ENCODE measurements around the gene CASKIN2. TPM values are rescaled to one million over a fixed set of nuclear protein-coding genes. Genes with fewer than 3 reads are reported as not detected.

Gene CASKIN2
- total and polyA plus RNA-seq, 7 donors = 8.2 to 33.5 (median 26.3) TPM

- DNase-seq (no peak), ATAC-seq (no peak)
- intact Hi-C loops (cut with DNase I) = no loop called here
- no peaks in the 10 kb centered on the region for H3K9me3 ChIP-seq
- 65 to 71% (median 67%) methylated on average over 20 to 27 of the region's 27 CpGs for WGBS, 3 donors
- H3K36me3 ChIP-seq (ENCODE audit: insufficient read depth in 1 of 2, low read depth in 1 of 2) = peaks cover 0 to 73% of the 10 kb centered on the region in 2 donors
- no peak for TF ChIP-seq CTCF (IDR thresholded peaks at IDR 0.05)
- H3K27me3 ChIP-seq (ENCODE audit: insufficient read depth in 3 of 3, low read length in 2 of 3) = no peaks in the 10 kb centered on the region
- H3K4me3 ChIP-seq = no peak overlapping the region
- H3K4me1 ChIP-seq = peaks cover 52% of the 10 kb centered on the region
- H3K27ac ChIP-seq = peak overlapping the region; percentile 66
These were observed 7.3 kb downstream of the CASKIN2 start for GRCh38 chr17:75507733-75508719.

DNA sequence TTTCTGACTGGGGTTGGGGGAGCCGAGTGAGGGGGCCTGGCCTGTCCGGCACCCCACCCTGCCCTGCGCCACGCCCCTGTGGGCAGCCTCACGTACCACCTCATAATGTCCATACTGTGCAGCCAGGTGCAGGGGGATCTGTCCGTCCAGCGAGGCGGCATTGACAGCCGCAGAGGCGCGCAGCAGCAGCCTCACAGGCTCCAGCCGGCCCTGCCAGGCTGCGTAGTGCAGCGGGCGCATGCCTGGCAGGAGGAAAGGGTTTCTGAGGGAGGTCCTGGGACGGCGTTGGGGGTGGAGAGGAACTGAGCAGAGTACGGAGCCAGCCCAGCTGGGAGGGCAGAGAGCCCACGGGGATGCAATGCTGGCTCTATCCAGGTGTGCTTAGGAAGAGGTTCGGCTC is 8.4 kb downstream of the CASKIN2 start:
- H3K9me3 ChIP-seq = no peaks in the 10 kb centered on the region
- intact Hi-C loops (cut with DNase I) = no loop called here
- no peak for TF ChIP-seq CTCF (IDR thresholded peaks at IDR 0.05)
- H3K27me3 ChIP-seq (ENCODE audit: insufficient read depth in 3 of 3, low read length in 2 of 3) = no peaks in the 10 kb centered on the region
- no peak for ATAC-seq
- WGBS, 3 donors = 86 to 92% (median 89%) methylated on average over 16 to 20 of the region's 20 CpGs
- no peak overlapping the region for H3K4me3 ChIP-seq
- peaks cover 0 to 68% of the 10 kb centered on the region in 2 donors for H3K36me3 ChIP-seq (ENCODE audit: insufficient read depth in 1 of 2, low read depth in 1 of 2)
- peaks cover 42% of the 10 kb centered on the region for H3K4me1 ChIP-seq
- DNase-seq = no peak
- no peak overlapping the region for H3K27ac ChIP-seq

- intact Hi-C loops (cut with DNase I) = no loop called here
- Histone ChIP-seq H3K4me3 (no peak overlapping the region), H3K27me3 (ENCODE audit: insufficient read depth in 3 of 3, low read length in 2 of 3) (no peaks in the 10 kb centered on the region), H3K36me3 (ENCODE audit: insufficient read depth in 1 of 2, low read depth in 1 of 2) (peaks cover 0 to 68% of the 10 kb centered on the region in 2 donors), H3K4me1 (peaks cover 38% of the 10 kb centered on the region), H3K27ac (no peak overlapping the region), H3K9me3 (no peaks in the 10 kb centered on the region)
- ATAC-seq (no peak), DNase-seq (no peak)
- TF ChIP-seq CTCF (IDR thresholded peaks at IDR 0.05) = no peak
- WGBS, 3 donors = 87 to 90% (median 87%) methylated on average over 21 of the region's 21 CpGs
These were observed 9.2 kb downstream of the CASKIN2 start for GRCh38 chr17:75506134-75506533.

DNA sequence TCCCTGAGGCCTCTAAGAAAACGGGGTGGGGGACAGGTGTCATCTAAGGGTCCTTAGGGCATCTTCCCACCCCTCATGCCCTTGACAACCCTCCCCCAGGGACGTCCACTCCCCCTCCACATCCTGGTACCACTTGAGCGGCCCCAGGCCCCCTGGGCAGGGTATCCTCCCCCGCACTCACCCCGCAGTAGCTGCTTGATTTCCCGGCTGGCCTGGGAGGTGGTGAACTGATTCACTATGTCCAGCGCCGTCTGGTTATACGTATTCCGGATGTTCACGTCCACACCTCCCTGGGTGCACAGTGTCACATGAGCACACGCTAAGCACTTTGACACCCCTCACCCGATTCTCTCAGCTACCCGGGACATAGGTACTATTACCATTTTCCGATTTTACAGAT is 9.7 kb downstream of the CASKIN2 start:
- TF ChIP-seq CTCF (IDR thresholded peaks at IDR 0.05) = no peak
- Histone ChIP-seq H3K4me3 (no peak overlapping the region), H3K4me1 (peaks cover 33% of the 10 kb centered on the region), H3K36me3 (ENCODE audit: insufficient read depth in 1 of 2, low read depth in 1 of 2) (peaks cover 0 to 68% of the 10 kb centered on the region in 2 donors), H3K9me3 (no peaks in the 10 kb centered on the region), H3K27ac (no peak overlapping the region), H3K27me3 (ENCODE audit: insufficient read depth in 3 of 3, low read length in 2 of 3) (no peaks in the 10 kb centered on the region)
- ATAC-seq = no peak
- 85 to 87% (median 87%) methylated on average over 15 of the region's 15 CpGs for WGBS, 3 donors
- intact Hi-C loops (cut with DNase I) = no loop called here
- no peak for DNase-seq
